SK-N-MC (cell line): ENCODE measurements around the gene QKI.

ENCODE experiments used
- DNase-seq: peaks from one replicate; pipeline ENCODE4 v3.0.0-alpha.2; 2011; ENCODE audit warnings: low read depth, low spot score
- H3K27ac ChIP-seq: fragments of 200-600 bp; sonication (generic); 2 replicates; pipeline ENCODE4 v1.5.1; 2016; ENCODE audit warnings: mixed run types
- H3K36me3 ChIP-seq: fragments of 200-600 bp; sonication (generic); 2 replicates; pipeline ENCODE4 v1.6.1; 2017; ENCODE audit warnings: antibody characterized with exemption, low read length, mixed read lengths; ENCODE audit not compliant: insufficient read depth
- H3K4me3 ChIP-seq: fragments of 200-600 bp; sonication (generic); 2 replicates; pipeline ENCODE4 v1.5.1; 2016
- H3K9ac ChIP-seq: fragments of 200-600 bp; sonication (generic); 2 replicates; pipeline ENCODE4 v1.8.0; 2017; ENCODE audit warnings: mixed run types, mixed read lengths; ENCODE audit not compliant: insufficient read length
- H3K9me3 ChIP-seq: fragments of 200-600 bp; sonication (generic); 2 replicates; pipeline ENCODE4 v1.6.1; 2017; ENCODE audit warnings: low read depth, mild to moderate bottlenecking, antibody characterized with exemption, low read length, moderate library complexity, mixed read lengths
- EZH2 ChIP-seq: fragments of 200-600 bp; sonication (generic); IDR thresholded peaks from one replicate; pipeline ENCODE4 v1.6.1; 2017; ENCODE audit warnings: antibody characterized with exemption
- FOXP2 ChIP-seq: optimal IDR thresholded peaks from 2 replicates; pipeline ENCODE3; 2011; ENCODE audit warnings: mild to moderate bottlenecking, moderate library complexity; ENCODE audit not compliant: insufficient read depth; ENCODE audit errors: extremely low read length, control extremely low read depth
- POLR2AphosphoS5 ChIP-seq: IDR thresholded peaks from 2 replicates; pipeline ENCODE4 v1.6.1; 2012; ENCODE audit warnings: mild to moderate bottlenecking, low read depth, low read length, borderline replicate concordance

The QKI gene

DNA sequence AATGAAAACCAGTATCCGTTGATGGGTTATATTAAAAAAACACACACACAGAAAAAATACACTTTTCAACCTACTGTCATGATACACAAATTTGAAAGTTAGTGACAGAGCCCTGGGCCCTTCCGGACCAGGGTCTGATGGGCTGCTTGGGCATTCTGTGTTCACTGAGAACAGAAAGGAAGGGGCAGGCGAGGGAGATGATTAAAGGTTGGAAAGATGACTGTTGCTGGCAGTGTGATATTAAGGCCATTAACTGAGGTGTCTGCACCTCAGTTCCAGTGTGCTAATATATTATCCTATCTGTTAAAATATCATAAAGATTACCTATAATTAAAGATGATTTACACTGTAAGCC lies 18.7 kb upstream of the QKI start:
- no peak overlapping the region for H3K9ac ChIP-seq
- no peaks in the 10 kb centered on the region for H3K9me3 ChIP-seq
- no peaks in the 10 kb centered on the region for H3K36me3 ChIP-seq
- no peak overlapping the region for H3K4me3 ChIP-seq
- no peak for DNase-seq
- no peak for TF ChIP-seq FOXP2
- no peak for TF ChIP-seq POLR2AphosphoS5
- TF ChIP-seq EZH2, result no peak
- no peak overlapping the region for H3K27ac ChIP-seq

DNA sequence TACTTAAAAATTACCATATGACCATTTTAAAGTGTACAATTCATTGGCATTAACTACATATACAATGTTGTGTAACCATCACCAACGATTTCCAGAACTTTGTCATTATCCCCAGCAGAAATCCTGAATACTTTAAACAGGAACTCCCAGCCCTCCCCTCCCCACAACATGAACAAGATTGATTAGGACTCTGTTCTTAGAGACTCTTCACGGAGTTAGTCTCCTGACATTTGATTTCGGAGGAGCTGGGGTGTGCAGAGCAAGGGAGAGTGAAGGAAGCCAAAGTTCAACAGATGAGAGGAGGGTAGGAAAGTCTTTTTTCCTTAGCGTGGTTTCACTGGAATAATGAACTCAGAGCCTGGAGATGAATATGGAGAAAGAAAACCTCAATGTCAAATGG lies 17.2 kb upstream of the QKI start:
- H3K4me3 ChIP-seq, result no peak overlapping the region
- H3K27ac ChIP-seq, result no peak overlapping the region
- no peak overlapping the region for H3K9ac ChIP-seq
- no peaks in the 10 kb centered on the region for H3K36me3 ChIP-seq
- TF ChIP-seq EZH2 (no peak), POLR2AphosphoS5 (no peak), FOXP2 (no peak)
- H3K9me3 ChIP-seq, result no peaks in the 10 kb centered on the region
- no peak for DNase-seq

DNA sequence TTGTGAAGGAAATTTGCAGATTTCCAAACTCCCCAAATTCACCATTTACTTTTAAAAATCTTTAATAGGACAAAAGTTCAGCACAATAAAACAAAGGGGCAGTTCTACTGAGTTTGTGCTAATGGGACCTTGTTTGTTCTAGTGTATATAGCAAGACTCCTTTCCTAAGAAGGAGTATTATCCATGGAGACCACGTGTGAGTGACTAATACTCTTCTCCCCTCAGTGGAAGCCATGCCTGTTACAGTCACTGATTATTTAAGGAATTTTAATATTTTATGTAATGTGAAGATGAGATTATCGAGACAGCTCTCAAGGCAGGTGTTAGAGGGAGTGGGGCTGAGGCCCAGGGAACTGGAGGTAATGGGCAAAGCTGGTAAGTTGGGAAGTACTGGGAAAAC lies 16.4 kb upstream of the QKI start:
- Histone ChIP-seq H3K36me3 (no peaks in the 10 kb centered on the region), H3K27ac (no peak overlapping the region), H3K9me3 (no peaks in the 10 kb centered on the region), H3K9ac (no peak overlapping the region), H3K4me3 (no peak overlapping the region)
- TF ChIP-seq POLR2AphosphoS5, result no peak
- TF ChIP-seq FOXP2, result no peak
- TF ChIP-seq EZH2, result no peak
- DNase-seq, result no peak

DNA sequence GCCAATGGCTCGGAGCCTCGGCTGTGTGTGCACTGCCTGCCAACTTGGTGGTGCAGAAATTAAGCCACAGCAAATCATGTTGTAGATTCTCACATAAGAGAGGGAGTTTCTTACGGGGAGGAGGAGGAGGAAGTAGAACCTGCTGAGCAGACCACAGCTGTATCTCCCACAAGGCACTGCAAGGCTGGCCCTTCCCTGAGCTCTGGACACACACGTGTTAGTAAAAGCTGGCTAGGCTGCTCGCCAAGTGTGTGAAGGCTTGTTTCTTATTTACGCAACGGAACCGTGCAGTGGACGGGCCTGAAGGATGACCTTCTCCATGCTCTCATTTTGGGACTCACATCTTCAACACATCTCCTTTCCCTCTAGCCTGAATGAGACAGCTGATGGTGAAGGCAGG lies 15.7 kb upstream of the QKI start:
- Histone ChIP-seq H3K4me3 (no peak overlapping the region), H3K9ac (no peak overlapping the region), H3K36me3 (no peaks in the 10 kb centered on the region), H3K9me3 (no peaks in the 10 kb centered on the region), H3K27ac (no peak overlapping the region)
- DNase-seq, result no peak
- TF ChIP-seq EZH2, result no peak
- TF ChIP-seq POLR2AphosphoS5, result no peak
- no peak for TF ChIP-seq FOXP2

DNA sequence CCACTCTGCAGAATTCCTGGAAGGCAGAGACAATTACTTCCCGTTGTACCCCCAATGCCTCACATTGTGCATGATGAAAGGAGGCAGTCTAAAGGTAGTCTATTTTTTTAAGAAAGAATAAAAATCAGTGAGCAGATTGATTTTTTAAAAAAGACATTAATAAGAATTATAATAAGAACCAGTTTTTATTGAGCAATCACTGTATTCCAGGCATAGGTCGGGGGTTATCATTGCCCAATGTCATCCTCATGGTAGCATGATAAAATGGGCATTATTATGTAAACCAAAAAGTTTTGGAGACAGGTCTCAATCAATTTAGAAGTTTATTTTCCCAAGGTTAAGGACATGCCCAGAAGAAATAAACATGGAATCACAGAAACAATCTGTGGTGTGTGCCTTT lies 14.0 kb upstream of the QKI start:
- no peak for DNase-seq
- no peak overlapping the region for H3K9ac ChIP-seq
- H3K36me3 ChIP-seq, result no peaks in the 10 kb centered on the region
- H3K4me3 ChIP-seq, result no peak overlapping the region
- no peaks in the 10 kb centered on the region for H3K9me3 ChIP-seq
- TF ChIP-seq FOXP2 (no peak), EZH2 (no peak), POLR2AphosphoS5 (no peak)
- H3K27ac ChIP-seq, result no peak overlapping the region

DNA sequence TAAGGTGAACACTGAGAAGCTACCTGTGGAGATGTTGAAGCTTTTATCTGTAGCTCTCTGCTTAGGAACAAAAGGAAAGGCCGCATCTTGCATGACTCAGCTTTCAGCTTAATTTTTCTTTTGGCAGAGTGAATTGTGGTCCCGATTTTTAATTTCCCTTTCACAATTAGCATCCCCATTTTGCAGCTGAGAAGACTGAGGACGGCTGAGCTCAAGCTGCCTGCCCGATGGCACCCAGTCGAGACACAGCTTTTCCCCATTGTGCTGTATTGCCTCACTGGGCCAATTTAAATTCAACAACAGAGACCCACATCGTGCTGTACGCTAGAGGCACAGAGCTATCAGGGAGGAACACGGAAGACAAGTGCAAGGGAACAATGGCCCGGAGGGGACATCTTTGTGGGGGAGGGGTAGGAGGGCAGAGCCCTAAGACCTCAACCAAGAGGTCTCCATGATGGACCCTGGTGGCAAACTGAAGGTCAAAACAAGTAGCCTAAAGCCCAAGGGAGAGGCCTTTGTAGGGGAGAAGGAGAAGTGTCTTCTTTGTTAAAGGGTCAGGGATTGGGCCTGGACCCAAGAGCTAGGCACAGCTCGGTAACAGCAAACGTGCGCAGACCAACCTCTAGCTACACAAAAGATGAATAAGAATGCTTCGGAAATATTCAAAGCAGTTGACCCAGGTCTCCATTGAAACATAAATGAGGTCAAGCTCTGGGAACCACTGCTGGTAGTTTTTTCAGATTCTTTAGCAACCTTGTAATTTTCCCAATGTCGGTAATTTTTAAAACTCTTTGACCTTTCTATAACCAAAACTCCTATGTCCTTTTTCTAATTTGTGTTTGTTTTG lies 13.3 kb upstream of the QKI start:
- H3K27ac ChIP-seq, result no peak overlapping the region
- TF ChIP-seq FOXP2 (no peak), EZH2 (no peak), POLR2AphosphoS5 (no peak)
- H3K9ac ChIP-seq, result no peak overlapping the region
- no peaks in the 10 kb centered on the region for H3K9me3 ChIP-seq
- H3K4me3 ChIP-seq, result no peak overlapping the region
- no peaks in the 10 kb centered on the region for H3K36me3 ChIP-seq
- no peak for DNase-seq

DNA sequence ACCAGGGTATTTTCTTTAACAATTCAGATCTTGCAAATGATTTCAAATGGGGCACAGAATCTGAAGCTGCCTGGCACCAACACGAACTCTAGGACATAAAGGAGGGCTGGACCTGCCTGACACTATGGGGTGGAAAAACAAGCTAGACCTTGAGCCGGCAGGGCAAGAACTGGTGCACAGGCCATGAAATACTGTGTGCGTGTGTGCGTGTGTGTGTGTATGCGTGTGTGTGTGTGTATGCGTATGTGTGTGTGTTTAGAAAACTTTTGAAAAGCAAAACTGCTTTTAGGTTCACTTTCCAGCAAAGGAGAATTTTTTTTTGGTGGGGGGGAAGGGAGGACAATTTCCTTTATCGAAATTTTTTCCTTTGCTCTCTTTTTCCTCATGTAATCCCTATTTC lies 11.9 kb upstream of the QKI start:
- Histone ChIP-seq H3K36me3 (no peaks in the 10 kb centered on the region), H3K9ac (no peak overlapping the region), H3K9me3 (no peaks in the 10 kb centered on the region), H3K27ac (no peak overlapping the region), H3K4me3 (no peak overlapping the region)
- no peak for DNase-seq
- TF ChIP-seq EZH2, result no peak
- no peak for TF ChIP-seq POLR2AphosphoS5
- no peak for TF ChIP-seq FOXP2

DNA sequence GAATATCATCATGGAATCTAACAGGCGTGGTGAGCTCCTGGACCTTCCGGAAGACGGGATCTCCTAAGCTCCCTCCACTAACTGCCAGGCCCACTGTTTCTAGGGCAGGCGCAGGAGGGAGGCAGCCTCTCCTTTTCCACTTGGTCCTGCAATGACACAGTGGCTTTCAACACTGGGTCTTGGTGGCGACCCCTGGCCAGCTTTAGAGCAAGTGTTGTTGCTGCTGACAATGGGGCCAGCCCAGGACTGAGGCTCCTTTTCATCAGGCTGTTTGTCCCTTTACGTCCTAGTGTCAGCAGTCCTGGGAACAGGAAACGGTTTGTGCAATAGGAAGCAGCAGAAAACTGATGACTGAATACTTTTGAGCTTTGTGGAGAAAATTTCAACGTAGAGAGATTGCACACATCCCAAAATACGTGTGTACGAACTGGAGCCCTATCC lies 9.7 kb upstream of the QKI start:
- TF ChIP-seq POLR2AphosphoS5, result no peak; the same call in 1 of the 2 replicates
- TF ChIP-seq FOXP2, result no peak
- TF ChIP-seq EZH2, result no peak
- H3K4me3 ChIP-seq, result peak overlapping the region; percentile 19
- H3K27ac ChIP-seq, result no peak overlapping the region
- no peaks in the 10 kb centered on the region for H3K36me3 ChIP-seq
- no peak overlapping the region for H3K9ac ChIP-seq
- no peak for DNase-seq
- H3K9me3 ChIP-seq, result no peaks in the 10 kb centered on the region
